H1 (cell line): ENCODE measurements around the gene SYNPO. TPM values are rescaled to one million over a fixed set of nuclear protein-coding genes. Genes with fewer than 3 reads are reported as not detected.

Experiments used
- CEBPB ChIP-seq: IDR thresholded peaks from 2 replicates; pipeline ENCODE4 v1.6.1; 2012; ENCODE audit warnings: low read depth, low read length
- CHD7 ChIP-seq: fragments of 300-600 bp; sonication (generic); IDR thresholded peaks from 2 replicates; pipeline ENCODE4 v1.7.1; 2012; ENCODE audit warnings: low read length, moderate library complexity, mild to moderate bottlenecking, inconsistent platforms; ENCODE audit not compliant: insufficient replicate concordance
- EZH2 ChIP-seq: fragments of 200-600 bp; sonication (generic); IDR thresholded peaks from 2 replicates; pipeline ENCODE4 v1.7.1; 2012; ENCODE audit warnings: low read depth, mild to moderate bottlenecking, moderate library complexity, low read length, inconsistent platforms; ENCODE audit not compliant: severe bottlenecking
- HDAC6 ChIP-seq: IDR thresholded peaks from one replicate; pipeline ENCODE4 v1.7.1; 2012; ENCODE audit warnings: low read depth, mild to moderate bottlenecking, inconsistent platforms, low read length, moderate library complexity
- JUN ChIP-seq: IDR thresholded peaks from 2 replicates; pipeline ENCODE4 v1.6.1; 2011; ENCODE audit warnings: low read depth, mild to moderate bottlenecking, improper control_type of control experiment, low read length
- KDM5A ChIP-seq: fragments of 200-600 bp; IDR thresholded peaks from 2 replicates; pipeline ENCODE4 v1.7.1; 2012; ENCODE audit warnings: mild to moderate bottlenecking, low read length, inconsistent platforms, mixed read lengths
- NRF1 ChIP-seq: IDR thresholded peaks from 2 replicates; pipeline ENCODE4 v1.6.1; 2011; ENCODE audit warnings: mild to moderate bottlenecking, low read depth, low read length, improper control_type of control experiment
- SIN3A ChIP-seq, 2 experiments: IDR thresholded peaks in 1 of 2; conservative IDR thresholded peaks in 1 of 2; 2 replicates each; pipeline ENCODE4 v1.6.1; 2011 to 2012; ENCODE audit warnings: low read length in 2 of 2, improper control_type of control experiment in 1 of 2, low read depth in 1 of 2, mild to moderate bottlenecking in 1 of 2
- SP4 ChIP-seq: IDR thresholded peaks from 2 replicates; pipeline ENCODE4 v1.6.1; 2012; ENCODE audit warnings: low read length, inconsistent platforms
- SUZ12 ChIP-seq: fragments of 200-600 bp; sonication (generic); IDR thresholded peaks from 2 replicates; pipeline ENCODE4 v1.6.1; 2012; ENCODE audit warnings: mild to moderate bottlenecking, inconsistent platforms, low read length, moderate library complexity, mixed read lengths
- TAF1 ChIP-seq: IDR thresholded peaks from 2 replicates; pipeline ENCODE4 v1.6.1; 2011; ENCODE audit warnings: mild to moderate bottlenecking, low read depth, low read length
- polyA plus RNA-seq, 7 experiments: library from polyadenylated mRNA; depleted of rRNA in 3 of 7; stranded (reverse) in 5 of 7; unstranded in 2 of 7; fragments of >200 nt in 5 of 7; fragments of 200-250 nt in 2 of 7; gene quantifications; 1 replicate in 5 of 7; 2 replicates in 1 of 7; 4 replicates in 1 of 7; pipeline versions ENCODE4 v1.2.1 to v1.2.3, GENCODE V29; 2011 to 2013; ENCODE audit warnings: missing spikeins in 2 of 7, mixed read lengths in 2 of 7
- total RNA-seq: library from RNA; stranded (reverse); fragmentation: NEBNext Ultra II Directional; extraction: Animal tissue kit (Norgen Biotek cat#: 25700); gene quantifications from 2 replicates; pipeline ENCODE4 v1.2.1, GENCODE V29; 2021

The SYNPO gene
- total and polyA plus RNA-seq, 2 of the 8 experiments (the other 6 are each of a cell fraction or from before 2014, with no cell fraction given) = 2.3 TPM

GRCh38 chr5:150648294-150649107 lies 8.0 kb downstream of the SYNPO start (continued):
- TF ChIP-seq CHD7 = no peak
- TF ChIP-seq HDAC6 = no peak
- no peak for TF ChIP-seq JUN
- TF ChIP-seq SUZ12 = no peak
- no peak for TF ChIP-seq SIN3A (conservative IDR thresholded peaks at IDR 0.05 in 1 of 2, IDR thresholded peaks at IDR 0.05 in 1 of 2; ENCODE audit: low read depth in 1 of 2, low read length in 2 of 2)
- TF ChIP-seq NRF1 = no peak
- TF ChIP-seq CEBPB = no peak
- no peak for TF ChIP-seq TAF1
- TF ChIP-seq SP4 = no peak
- no peak for TF ChIP-seq EZH2
- no peak for TF ChIP-seq KDM5A
